Upper lobe of right lung (tissue), 1 donor: ENCODE results near the gene SIRPB2. TPM values are rescaled to one million over a fixed set of nuclear protein-coding genes. Genes with fewer than 3 reads are reported as not detected.

ENCODE experiments used
- ATAC-seq: fragments of 200-7000 bp; cut with Tn5 transposase; one replicate; pipeline ENCODE4 v1.9.1; 2020; ENCODE audit warnings: mild to moderate bottlenecking, moderate library complexity
- DNase-seq: peaks from one replicate; pipeline ENCODE4 v3.0.0-alpha.2; 2020
- H3K27ac ChIP-seq: fragments of 200-600 bp; one replicate; pipeline ENCODE4 v1.8.0; 2022
- H3K27me3 ChIP-seq: fragments of 200-600 bp; one replicate; pipeline ENCODE4 v1.8.0; 2022; ENCODE audit warnings: mild to moderate bottlenecking
- H3K36me3 ChIP-seq: fragments of 200-600 bp; one replicate; pipeline ENCODE4 v1.8.0; 2022
- H3K4me1 ChIP-seq: fragments of 200-600 bp; one replicate; pipeline ENCODE4 v1.8.0; 2022
- H3K4me3 ChIP-seq: fragments of 200-600 bp; one replicate; pipeline ENCODE4 v1.8.0; 2022; ENCODE audit warnings: mild to moderate bottlenecking
- H3K9me3 ChIP-seq: fragments of 200-600 bp; one replicate; pipeline ENCODE4 v1.8.0; 2022
- intact Hi-C: fragments of 100-400 bp; cut with DNase I; formaldehyde crosslinking; loops from one replicate; pipeline ENCODE4 v1.11.0; 2022
- total RNA-seq: library from RNA; stranded (reverse); fragmentation: NEBNext Ultra II Directional; extraction: Animal tissue kit (Norgen Biotek cat#: 25700); gene quantifications from one replicate; pipeline ENCODE4 v1.2.1, GENCODE V29; 2021
- TF ChIP-seq, protein P1 (sequence below): fragments of 200-600 bp; IDR thresholded peaks from one replicate; pipeline ENCODE4 v1.8.0; 2022; ENCODE audit warnings: antibody characterized with exemption
- donor health status: DM: no; HTN: yes; CAD: no; lungs with severe emphysema.

SIRPB2 gene
- total RNA-seq, 1 donor from 2014 or later, result 14.3 TPM

DNA sequence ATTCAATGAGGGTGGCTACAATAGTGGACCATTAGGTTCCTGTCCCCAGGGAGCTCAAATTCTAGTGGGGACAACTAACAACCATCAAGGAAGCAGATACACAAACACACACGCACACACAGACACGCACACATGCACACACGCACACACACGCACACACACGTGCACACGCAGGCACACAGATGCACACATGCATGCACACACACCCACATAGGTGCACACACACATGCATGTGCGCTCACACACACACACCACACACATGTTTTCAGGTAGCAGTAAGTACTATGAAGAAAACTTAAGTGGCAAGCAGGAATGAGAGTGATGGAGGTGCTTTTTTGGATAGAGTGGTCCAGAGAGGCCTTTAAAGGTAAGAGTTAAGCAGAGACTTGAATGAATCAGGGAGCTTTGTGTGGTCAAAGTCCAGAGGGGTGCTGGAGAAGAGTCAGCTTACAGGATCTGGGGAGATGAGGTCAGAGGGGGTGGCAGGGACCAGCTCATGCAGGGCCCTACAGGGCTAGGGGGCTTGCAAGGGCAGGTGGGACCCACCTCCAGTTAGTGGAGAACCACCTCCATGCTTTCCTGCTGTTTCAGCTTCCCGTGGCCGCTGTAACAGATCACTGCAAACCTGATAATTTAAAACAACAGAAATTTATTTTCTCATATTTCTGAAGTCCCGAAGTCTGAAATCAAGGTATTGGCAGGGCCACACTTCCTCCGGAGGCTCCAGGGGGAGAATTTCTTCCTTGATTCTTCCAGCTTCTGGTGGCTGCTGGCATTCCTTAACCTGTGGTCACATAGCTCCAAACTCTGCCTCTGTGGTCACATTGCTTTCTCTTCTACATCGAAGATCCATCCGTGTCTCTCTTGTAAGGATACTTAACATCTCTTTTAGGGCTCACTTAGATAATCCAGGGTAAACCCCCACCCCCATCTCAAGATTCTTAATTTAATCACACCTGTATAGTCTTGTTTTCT, 17.7 kb downstream of the SIRPB2 start:
- DNase-seq (no peak), ATAC-seq (no peak)
- intact Hi-C loops, result no loop called here
- TF ChIP-seq, protein P1, sequence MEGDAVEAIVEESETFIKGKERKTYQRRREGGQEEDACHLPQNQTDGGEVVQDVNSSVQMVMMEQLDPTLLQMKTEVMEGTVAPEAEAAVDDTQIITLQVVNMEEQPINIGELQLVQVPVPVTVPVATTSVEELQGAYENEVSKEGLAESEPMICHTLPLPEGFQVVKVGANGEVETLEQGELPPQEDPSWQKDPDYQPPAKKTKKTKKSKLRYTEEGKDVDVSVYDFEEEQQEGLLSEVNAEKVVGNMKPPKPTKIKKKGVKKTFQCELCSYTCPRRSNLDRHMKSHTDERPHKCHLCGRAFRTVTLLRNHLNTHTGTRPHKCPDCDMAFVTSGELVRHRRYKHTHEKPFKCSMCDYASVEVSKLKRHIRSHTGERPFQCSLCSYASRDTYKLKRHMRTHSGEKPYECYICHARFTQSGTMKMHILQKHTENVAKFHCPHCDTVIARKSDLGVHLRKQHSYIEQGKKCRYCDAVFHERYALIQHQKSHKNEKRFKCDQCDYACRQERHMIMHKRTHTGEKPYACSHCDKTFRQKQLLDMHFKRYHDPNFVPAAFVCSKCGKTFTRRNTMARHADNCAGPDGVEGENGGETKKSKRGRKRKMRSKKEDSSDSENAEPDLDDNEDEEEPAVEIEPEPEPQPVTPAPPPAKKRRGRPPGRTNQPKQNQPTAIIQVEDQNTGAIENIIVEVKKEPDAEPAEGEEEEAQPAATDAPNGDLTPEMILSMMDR, result no peak
- Histone ChIP-seq H3K36me3 (no peaks in the 10 kb centered on the region), H3K4me3 (no peak overlapping the region), H3K27me3 (no peaks in the 10 kb centered on the region), H3K9me3 (no peaks in the 10 kb centered on the region), H3K27ac (no peak overlapping the region), H3K4me1 (no peaks in the 10 kb centered on the region)

GRCh38 chr20:1472556-1473245, 18.5 kb downstream of the SIRPB2 start:
- Histone ChIP-seq H3K36me3 (no peaks in the 10 kb centered on the region), H3K27me3 (no peaks in the 10 kb centered on the region), H3K27ac (no peak overlapping the region), H3K4me1 (no peaks in the 10 kb centered on the region), H3K9me3 (no peaks in the 10 kb centered on the region), H3K4me3 (no peak overlapping the region)
- TF ChIP-seq, protein P1, result no peak
- intact Hi-C loops, result no loop called here
- DNase-seq (no peak), ATAC-seq (peak; percentile 37)

GRCh38 chr20:1471242-1471641, 20.0 kb downstream of the SIRPB2 start:
- H3K4me1 ChIP-seq, result peaks cover 5% of the 10 kb centered on the region
- no peaks in the 10 kb centered on the region for H3K36me3 ChIP-seq
- H3K4me3 ChIP-seq, result no peak overlapping the region
- H3K27me3 ChIP-seq, result no peaks in the 10 kb centered on the region
- intact Hi-C loops, result no loop called here
- no peak for ATAC-seq
- TF ChIP-seq, protein P1, result no peak
- H3K27ac ChIP-seq, result no peak overlapping the region
- H3K9me3 ChIP-seq, result no peaks in the 10 kb centered on the region
- no peak for DNase-seq

- no peak overlapping the region for H3K27ac ChIP-seq
- ATAC-seq (peak; percentile 59), DNase-seq (peak; percentile 88)
- H3K36me3 ChIP-seq, result no peaks in the 10 kb centered on the region
- intact Hi-C loops, result no loop called here
- no peaks in the 10 kb centered on the region for H3K9me3 ChIP-seq
- TF ChIP-seq, protein P1, result peak; percentile 67
- H3K27me3 ChIP-seq, result no peaks in the 10 kb centered on the region
- H3K4me1 ChIP-seq, result peaks cover 14% of the 10 kb centered on the region
- no peak overlapping the region for H3K4me3 ChIP-seq
Measured at GRCh38 chr20:1469925-1470571, 21.2 kb downstream of the SIRPB2 start.

DNA sequence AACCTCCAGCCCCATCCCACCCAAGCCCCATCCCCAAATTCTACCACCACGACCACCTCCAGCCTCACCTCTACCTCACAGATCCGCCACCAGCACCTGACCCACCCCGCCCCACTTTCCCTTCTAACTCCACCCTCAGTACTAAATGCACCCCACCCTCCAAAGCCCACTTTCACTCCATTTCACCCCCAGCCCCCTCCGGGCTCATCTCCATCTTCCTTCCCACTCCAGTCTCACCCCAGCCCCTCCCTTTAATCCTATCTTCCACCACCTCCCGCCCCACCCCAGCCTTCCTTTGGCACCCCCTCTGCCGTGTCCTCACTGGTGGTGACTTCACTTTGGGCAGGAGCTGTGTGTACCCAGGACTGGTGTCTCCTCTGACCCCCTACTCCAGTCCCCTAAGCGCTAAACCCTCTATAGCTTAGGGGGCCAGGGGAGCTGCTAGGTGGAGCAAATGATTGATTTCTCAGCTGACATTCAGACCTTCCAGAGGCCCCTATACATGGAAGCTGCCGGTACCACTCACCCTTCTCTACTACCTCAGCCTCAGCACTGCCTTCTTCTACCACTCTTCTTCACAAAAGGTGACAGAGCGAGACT, 21.8 kb downstream of the SIRPB2 start:
- H3K4me1 ChIP-seq, result peaks cover 21% of the 10 kb centered on the region
- peaks cover 4% of the 10 kb centered on the region for H3K36me3 ChIP-seq
- H3K4me3 ChIP-seq, result no peak overlapping the region
- no peak overlapping the region for H3K27ac ChIP-seq
- H3K9me3 ChIP-seq, result no peaks in the 10 kb centered on the region
- TF ChIP-seq, protein P1, result no peak
- ATAC-seq (no peak), DNase-seq (no peak)
- H3K27me3 ChIP-seq, result no peaks in the 10 kb centered on the region
- intact Hi-C loops, result no loop called here
